DND-41 (cell line): ENCODE measurements around the gene LRRC47.

Source experiments
- EZH2 ChIP-seq: IDR thresholded peaks from 3 replicates; pipeline ENCODE4 v1.6.1; 2012; ENCODE audit warnings: borderline replicate concordance, low read depth, mild to moderate bottlenecking, moderate library complexity, low read length, inconsistent platforms; ENCODE audit not compliant: severe bottlenecking
- TF ChIP-seq, protein P1 (sequence below): IDR thresholded peaks from 2 replicates; pipeline ENCODE4 v1.5.1; 2012; ENCODE audit warnings: borderline replicate concordance, low read length, moderate library complexity, mild to moderate bottlenecking; ENCODE audit not compliant: poor library complexity, severe bottlenecking; ENCODE audit errors: extremely low read depth

DNA sequence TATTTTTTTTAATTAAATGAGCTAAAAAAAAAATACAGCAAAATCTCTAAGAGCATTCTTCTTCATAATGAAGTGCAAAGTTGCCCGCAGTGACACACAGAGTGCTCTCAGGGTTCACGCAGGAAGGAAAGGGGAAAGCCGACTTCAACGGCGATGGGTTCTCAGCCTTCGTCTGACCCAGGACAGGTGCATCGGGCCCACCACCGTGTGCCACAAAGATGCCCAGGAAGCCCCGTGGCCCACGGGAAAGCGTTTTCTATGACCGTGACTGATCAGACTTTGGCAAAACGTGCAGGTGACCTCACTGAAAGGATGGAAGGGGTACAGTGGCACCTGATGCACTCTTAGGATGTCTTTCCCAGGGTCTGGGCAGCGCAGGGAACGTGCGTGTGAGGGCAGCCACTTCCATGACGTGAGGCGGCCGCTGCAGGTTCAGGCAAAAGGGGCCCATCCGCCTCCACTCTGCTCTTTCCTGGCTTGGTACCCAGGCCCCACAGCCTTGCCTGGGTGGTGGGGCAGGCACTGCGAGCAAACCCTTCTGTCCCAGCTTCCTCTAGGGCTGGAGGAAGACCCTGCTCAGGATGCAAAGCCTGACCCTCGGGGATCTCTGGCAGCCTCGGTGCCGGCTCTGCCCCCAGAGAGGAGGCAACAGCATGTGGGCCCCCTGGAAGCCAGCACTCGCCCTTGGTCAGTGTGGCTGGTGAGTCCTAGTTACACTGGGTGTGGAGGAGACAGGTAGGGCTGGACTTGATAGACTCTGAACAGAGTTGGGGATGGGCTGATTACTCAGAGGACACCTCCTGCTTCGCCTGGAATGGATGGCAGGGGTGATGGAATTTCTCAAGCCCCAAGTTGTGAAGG, 8.3 kb downstream of the LRRC47 start:
- TF ChIP-seq, protein P1, sequence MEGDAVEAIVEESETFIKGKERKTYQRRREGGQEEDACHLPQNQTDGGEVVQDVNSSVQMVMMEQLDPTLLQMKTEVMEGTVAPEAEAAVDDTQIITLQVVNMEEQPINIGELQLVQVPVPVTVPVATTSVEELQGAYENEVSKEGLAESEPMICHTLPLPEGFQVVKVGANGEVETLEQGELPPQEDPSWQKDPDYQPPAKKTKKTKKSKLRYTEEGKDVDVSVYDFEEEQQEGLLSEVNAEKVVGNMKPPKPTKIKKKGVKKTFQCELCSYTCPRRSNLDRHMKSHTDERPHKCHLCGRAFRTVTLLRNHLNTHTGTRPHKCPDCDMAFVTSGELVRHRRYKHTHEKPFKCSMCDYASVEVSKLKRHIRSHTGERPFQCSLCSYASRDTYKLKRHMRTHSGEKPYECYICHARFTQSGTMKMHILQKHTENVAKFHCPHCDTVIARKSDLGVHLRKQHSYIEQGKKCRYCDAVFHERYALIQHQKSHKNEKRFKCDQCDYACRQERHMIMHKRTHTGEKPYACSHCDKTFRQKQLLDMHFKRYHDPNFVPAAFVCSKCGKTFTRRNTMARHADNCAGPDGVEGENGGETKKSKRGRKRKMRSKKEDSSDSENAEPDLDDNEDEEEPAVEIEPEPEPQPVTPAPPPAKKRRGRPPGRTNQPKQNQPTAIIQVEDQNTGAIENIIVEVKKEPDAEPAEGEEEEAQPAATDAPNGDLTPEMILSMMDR, result no peak
- TF ChIP-seq EZH2, result no peak
